WTC11 (cell line): ENCODE results near the gene SETD3.

ENCODE experiments used
- FOXK1 ChIP-seq: sonication (generic); formaldehyde crosslinking; IDR thresholded peaks from 2 replicates; pipeline ENCODE4 v1.8.0; 2022; ENCODE audit warnings: mild to moderate bottlenecking, moderate library complexity, missing genetic modification reagents
- GABPB1 ChIP-seq: sonication (generic); formaldehyde crosslinking; IDR thresholded peaks from 2 replicates; pipeline ENCODE4 v1.8.1; 2023; ENCODE audit warnings: mild to moderate bottlenecking, missing genetic modification reagents
- JUN ChIP-seq: sonication (generic); formaldehyde crosslinking; IDR thresholded peaks from 2 replicates; pipeline ENCODE4 v1.8.0; 2023; ENCODE audit warnings: mild to moderate bottlenecking, missing genetic modification reagents
- SOX15 ChIP-seq: fragments of 250-450 bp; sonication (Bioruptor Pico); IDR thresholded peaks from 2 replicates; pipeline ENCODE4 v1.9.0; 2021; ENCODE audit warnings: mild to moderate bottlenecking
- TF ChIP-seq, protein P1 (sequence below): sonication (generic); formaldehyde crosslinking; conservative IDR thresholded peaks from 2 replicates; pipeline ENCODE4 v1.8.1; 2022; ENCODE audit warnings: mild to moderate bottlenecking, missing genetic modification reagents
- TF ChIP-seq, protein P2 (sequence below): sonication (generic); formaldehyde crosslinking; IDR thresholded peaks from 2 replicates; pipeline ENCODE4 v1.8.1; 2023; ENCODE audit warnings: mild to moderate bottlenecking, missing genetic modification reagents
- TF ChIP-seq, protein P3 (sequence below): fragments of 200-600 bp; IDR thresholded peaks from 2 replicates; pipeline ENCODE4 v1.8.0; 2022; ENCODE audit warnings: antibody characterized with exemption
- TF ChIP-seq, protein P4 (sequence below): fragments of 250-450 bp; sonication (Bioruptor Pico); IDR thresholded peaks from 2 replicates; pipeline ENCODE4 v2.1.2; 2022; ENCODE audit warnings: mild to moderate bottlenecking, moderate library complexity
- TF ChIP-seq, protein P5 (sequence below): sonication (generic); formaldehyde crosslinking; IDR thresholded peaks from 2 replicates; pipeline ENCODE4 v1.8.1; 2022; ENCODE audit warnings: low read depth, mild to moderate bottlenecking, moderate library complexity, missing genetic modification reagents, borderline replicate concordance

DNA sequence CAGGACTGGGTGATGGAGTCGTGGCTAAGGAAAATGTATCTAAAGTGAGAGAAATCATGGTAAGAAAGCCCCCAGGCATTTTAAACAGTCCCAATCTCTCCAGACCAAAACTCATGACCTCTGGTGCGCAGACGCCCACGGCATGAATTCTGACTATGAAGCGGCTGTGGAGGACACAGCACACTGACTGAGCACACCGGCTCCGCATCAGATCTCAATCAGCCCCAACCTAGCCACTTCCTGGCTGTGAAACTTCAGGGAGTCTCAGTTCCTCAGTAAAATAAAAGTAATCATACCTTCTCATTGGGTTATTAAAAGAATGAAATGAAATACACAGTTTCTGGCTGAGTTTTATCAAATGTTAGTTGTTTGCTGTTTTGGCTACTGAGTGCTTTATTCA, 38.7 kb downstream of the SETD3 start:
- TF ChIP-seq FOXK1 (no peak), GABPB1 (no peak), JUN (CRISPR knock-in tag) (no peak), SOX15 (CRISPR knock-in tag) (no peak)
- TF ChIP-seq, protein P1, sequence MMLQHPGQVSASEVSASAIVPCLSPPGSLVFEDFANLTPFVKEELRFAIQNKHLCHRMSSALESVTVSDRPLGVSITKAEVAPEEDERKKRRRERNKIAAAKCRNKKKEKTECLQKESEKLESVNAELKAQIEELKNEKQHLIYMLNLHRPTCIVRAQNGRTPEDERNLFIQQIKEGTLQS = no peak
- TF ChIP-seq, protein P2, sequence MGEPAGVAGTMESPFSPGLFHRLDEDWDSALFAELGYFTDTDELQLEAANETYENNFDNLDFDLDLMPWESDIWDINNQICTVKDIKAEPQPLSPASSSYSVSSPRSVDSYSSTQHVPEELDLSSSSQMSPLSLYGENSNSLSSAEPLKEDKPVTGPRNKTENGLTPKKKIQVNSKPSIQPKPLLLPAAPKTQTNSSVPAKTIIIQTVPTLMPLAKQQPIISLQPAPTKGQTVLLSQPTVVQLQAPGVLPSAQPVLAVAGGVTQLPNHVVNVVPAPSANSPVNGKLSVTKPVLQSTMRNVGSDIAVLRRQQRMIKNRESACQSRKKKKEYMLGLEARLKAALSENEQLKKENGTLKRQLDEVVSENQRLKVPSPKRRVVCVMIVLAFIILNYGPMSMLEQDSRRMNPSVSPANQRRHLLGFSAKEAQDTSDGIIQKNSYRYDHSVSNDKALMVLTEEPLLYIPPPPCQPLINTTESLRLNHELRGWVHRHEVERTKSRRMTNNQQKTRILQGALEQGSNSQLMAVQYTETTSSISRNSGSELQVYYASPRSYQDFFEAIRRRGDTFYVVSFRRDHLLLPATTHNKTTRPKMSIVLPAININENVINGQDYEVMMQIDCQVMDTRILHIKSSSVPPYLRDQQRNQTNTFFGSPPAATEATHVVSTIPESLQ = no peak
- TF ChIP-seq, protein P3, sequence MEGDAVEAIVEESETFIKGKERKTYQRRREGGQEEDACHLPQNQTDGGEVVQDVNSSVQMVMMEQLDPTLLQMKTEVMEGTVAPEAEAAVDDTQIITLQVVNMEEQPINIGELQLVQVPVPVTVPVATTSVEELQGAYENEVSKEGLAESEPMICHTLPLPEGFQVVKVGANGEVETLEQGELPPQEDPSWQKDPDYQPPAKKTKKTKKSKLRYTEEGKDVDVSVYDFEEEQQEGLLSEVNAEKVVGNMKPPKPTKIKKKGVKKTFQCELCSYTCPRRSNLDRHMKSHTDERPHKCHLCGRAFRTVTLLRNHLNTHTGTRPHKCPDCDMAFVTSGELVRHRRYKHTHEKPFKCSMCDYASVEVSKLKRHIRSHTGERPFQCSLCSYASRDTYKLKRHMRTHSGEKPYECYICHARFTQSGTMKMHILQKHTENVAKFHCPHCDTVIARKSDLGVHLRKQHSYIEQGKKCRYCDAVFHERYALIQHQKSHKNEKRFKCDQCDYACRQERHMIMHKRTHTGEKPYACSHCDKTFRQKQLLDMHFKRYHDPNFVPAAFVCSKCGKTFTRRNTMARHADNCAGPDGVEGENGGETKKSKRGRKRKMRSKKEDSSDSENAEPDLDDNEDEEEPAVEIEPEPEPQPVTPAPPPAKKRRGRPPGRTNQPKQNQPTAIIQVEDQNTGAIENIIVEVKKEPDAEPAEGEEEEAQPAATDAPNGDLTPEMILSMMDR = no peak
- TF ChIP-seq, protein P4, sequence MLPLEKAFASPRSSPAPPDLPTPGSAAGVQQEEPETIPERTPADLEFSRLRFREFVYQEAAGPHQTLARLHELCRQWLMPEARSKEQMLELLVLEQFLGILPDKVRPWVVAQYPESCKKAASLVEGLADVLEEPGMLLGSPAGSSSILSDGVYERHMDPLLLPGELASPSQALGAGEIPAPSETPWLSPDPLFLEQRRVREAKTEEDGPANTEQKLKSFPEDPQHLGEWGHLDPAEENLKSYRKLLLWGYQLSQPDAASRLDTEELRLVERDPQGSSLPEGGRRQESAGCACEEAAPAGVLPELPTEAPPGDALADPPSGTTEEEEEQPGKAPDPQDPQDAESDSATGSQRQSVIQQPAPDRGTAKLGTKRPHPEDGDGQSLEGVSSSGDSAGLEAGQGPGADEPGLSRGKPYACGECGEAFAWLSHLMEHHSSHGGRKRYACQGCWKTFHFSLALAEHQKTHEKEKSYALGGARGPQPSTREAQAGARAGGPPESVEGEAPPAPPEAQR (CRISPR knock-in tag) = no peak
- TF ChIP-seq, protein P5, sequence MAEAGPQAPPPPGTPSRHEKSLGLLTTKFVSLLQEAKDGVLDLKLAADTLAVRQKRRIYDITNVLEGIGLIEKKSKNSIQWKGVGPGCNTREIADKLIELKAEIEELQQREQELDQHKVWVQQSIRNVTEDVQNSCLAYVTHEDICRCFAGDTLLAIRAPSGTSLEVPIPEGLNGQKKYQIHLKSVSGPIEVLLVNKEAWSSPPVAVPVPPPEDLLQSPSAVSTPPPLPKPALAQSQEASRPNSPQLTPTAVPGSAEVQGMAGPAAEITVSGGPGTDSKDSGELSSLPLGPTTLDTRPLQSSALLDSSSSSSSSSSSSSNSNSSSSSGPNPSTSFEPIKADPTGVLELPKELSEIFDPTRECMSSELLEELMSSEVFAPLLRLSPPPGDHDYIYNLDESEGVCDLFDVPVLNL (CRISPR knock-in tag) = no peak
